ENCODE data around the gene TMEM43. TPM values are rescaled to one million over a fixed set of nuclear protein-coding genes. Genes with fewer than 3 reads are reported as not detected.
"Not testable (repeated sequence)": the region's sequence is repeated elsewhere in the genome, so short reads cannot be mapped to it uniquely, and the experiment has no call there.

The TMEM43 gene
- total RNA-seq, 1 experiment from 2014 or later: 32.4 TPM

DNA sequence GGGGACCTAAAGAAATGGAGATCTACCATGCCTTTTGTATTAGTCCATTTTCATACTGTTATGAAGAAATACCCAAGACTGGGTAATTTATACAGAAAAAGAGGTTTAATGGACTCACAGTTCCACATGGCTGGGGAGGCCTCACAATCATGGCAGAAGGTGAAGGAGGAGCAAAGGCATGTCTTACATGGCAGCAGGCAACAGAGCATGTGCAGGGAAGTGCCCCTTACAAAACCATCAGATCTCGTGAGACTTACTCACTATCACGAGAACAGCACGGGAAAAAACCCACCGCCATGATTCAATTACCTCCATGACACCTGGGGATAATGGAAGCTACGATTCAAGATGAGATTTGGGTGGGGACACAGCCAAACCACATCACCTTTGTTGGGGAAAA, 37.4 kb upstream of the TMEM43 start:
- CTCF ChIA-PET; H3K9me2 ChIP-seq (ENCODE audit: insufficient read depth); POLR2A ChIA-PET; H3K27me3 ChIP-seq (ENCODE audit: insufficient read depth, low read length); H3K4me1 ChIP-seq (ENCODE audit: control insufficient read depth in 1 of 2, insufficient read depth in 2 of 2, low read length in 2 of 2); DNase-seq (ENCODE audit: low read depth, low spot score); H3K9ac ChIP-seq (ENCODE audit: low read length); H3K27ac ChIP-seq (ENCODE audit: low read depth, low read length); H3K4me3 ChIP-seq (replicated peaks in 1 of 2; ENCODE audit: low read depth in 1 of 2, low read length in 2 of 2); H3K4me2 ChIP-seq (ENCODE audit: low read length); H2AFZ ChIP-seq (ENCODE audit: low read depth, low read length, poor library complexity, severe bottlenecking); H3K9me3 ChIP-seq (ENCODE audit: control insufficient read depth in 1 of 2, insufficient read depth in 1 of 2, low read depth in 1 of 2, low read length in 2 of 2); intact Hi-C loops (cut with micrococcal nuclease); H3K79me2 ChIP-seq (ENCODE audit: insufficient read depth, low read length); H3K36me3 ChIP-seq (ENCODE audit: control insufficient read depth in 1 of 2, insufficient read depth in 2 of 2, low read length in 2 of 2); ATAC-seq; BruUV-seq (replicated peaks); RAD21 ChIA-PET (ENCODE audit: low non-redundant PET in 1 of 2, low total read pairs in 2 of 2, uncharacterized antibody in 2 of 2, unreplicated experiment in 2 of 2); H4K20me1 ChIP-seq (ENCODE audit: insufficient read depth): not testable (repeated sequence)

- intact Hi-C loops (cut with micrococcal nuclease); CTCF ChIA-PET; H3K4me1 ChIP-seq (ENCODE audit: control insufficient read depth in 1 of 2, insufficient read depth in 2 of 2, low read length in 2 of 2); H3K4me2 ChIP-seq (ENCODE audit: low read length); H3K27me3 ChIP-seq (ENCODE audit: insufficient read depth, low read length); H3K79me2 ChIP-seq (ENCODE audit: insufficient read depth, low read length); H3K27ac ChIP-seq (ENCODE audit: low read depth, low read length); H3K9me3 ChIP-seq (ENCODE audit: control insufficient read depth in 1 of 2, insufficient read depth in 1 of 2, low read depth in 1 of 2, low read length in 2 of 2); ATAC-seq; DNase-seq (ENCODE audit: low read depth, low spot score); BruUV-seq (replicated peaks); POLR2A ChIA-PET; H4K20me1 ChIP-seq (ENCODE audit: insufficient read depth); H3K9ac ChIP-seq (ENCODE audit: low read length); H3K9me2 ChIP-seq (ENCODE audit: insufficient read depth); RAD21 ChIA-PET (ENCODE audit: low non-redundant PET in 1 of 2, low total read pairs in 2 of 2, uncharacterized antibody in 2 of 2, unreplicated experiment in 2 of 2); H3K4me3 ChIP-seq (replicated peaks in 1 of 2; ENCODE audit: low read depth in 1 of 2, low read length in 2 of 2); H3K36me3 ChIP-seq (ENCODE audit: control insufficient read depth in 1 of 2, insufficient read depth in 2 of 2, low read length in 2 of 2): not testable (repeated sequence)
- peak overlapping the region; percentile 45 for H2AFZ ChIP-seq (ENCODE audit: low read depth, low read length, poor library complexity, severe bottlenecking)
Measured at GRCh38 chr3:14091959-14092358, 32.9 kb upstream of the TMEM43 start.

DNA sequence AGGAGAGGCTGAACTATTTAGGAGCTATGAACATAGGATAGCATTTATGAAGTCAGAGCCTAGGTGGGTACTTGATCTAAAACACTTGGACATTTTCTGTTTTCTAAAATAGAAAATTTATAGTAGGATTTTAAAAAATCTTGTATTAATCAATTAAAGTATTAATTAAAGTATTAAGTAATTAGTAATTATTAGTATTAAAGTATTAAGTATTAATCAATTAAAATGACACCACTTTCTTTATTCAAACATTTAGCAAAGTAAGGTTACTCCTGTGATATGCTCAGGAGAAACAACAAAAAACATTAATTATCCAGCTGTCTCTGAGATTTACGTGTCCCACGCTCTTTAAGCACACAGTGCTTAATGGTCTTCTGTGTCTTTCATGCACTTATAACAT, 32.4 kb upstream of the TMEM43 start:
- H3K9me3 ChIP-seq (ENCODE audit: control insufficient read depth in 1 of 2, insufficient read depth in 1 of 2, low read depth in 1 of 2, low read length in 2 of 2): peaks cover 0 to 7% of the 10 kb centered on the region in 2 experiments; a peak in 1 of 4 replicates
- BruUV-seq (replicated peaks): no TSS peak
- no peaks in the 10 kb centered on the region for H3K27me3 ChIP-seq (ENCODE audit: insufficient read depth, low read length)
- no peak overlapping the region for H3K27ac ChIP-seq (ENCODE audit: low read depth, low read length)
- H3K9me2 ChIP-seq (ENCODE audit: insufficient read depth): peaks cover 2% of the 10 kb centered on the region; the same call in 1 of the 2 replicates
- H2AFZ ChIP-seq (ENCODE audit: low read depth, low read length, poor library complexity, severe bottlenecking): no peak overlapping the region
- H3K36me3 ChIP-seq (ENCODE audit: control insufficient read depth in 1 of 2, insufficient read depth in 2 of 2, low read length in 2 of 2): no peaks in the 10 kb centered on the region
- ChIA-PET CTCF (no interaction called here), POLR2A (no interaction called here), RAD21 (ENCODE audit: low non-redundant PET in 1 of 2, low total read pairs in 2 of 2, uncharacterized antibody in 2 of 2, unreplicated experiment in 2 of 2) (no interaction called here)
- no peaks in the 10 kb centered on the region for H4K20me1 ChIP-seq (ENCODE audit: insufficient read depth)
- intact Hi-C loops (cut with micrococcal nuclease): no loop called here
- no peaks in the 10 kb centered on the region for H3K4me1 ChIP-seq (ENCODE audit: control insufficient read depth in 1 of 2, insufficient read depth in 2 of 2, low read length in 2 of 2)
- H3K4me3 ChIP-seq (replicated peaks in 1 of 2; ENCODE audit: low read depth in 1 of 2, low read length in 2 of 2): no peak overlapping the region
- no peaks in the 10 kb centered on the region for H3K79me2 ChIP-seq (ENCODE audit: insufficient read depth, low read length)
- ATAC-seq (no peak), DNase-seq (ENCODE audit: low read depth, low spot score) (no peak)
- no peak overlapping the region for H3K9ac ChIP-seq (ENCODE audit: low read length)
- H3K4me2 ChIP-seq (ENCODE audit: low read length): no peak overlapping the region
- TF ChIP-seq TCF7L2 (IDR thresholded peaks at IDR 0.05; ENCODE audit: borderline replicate concordance, extremely low read depth, insufficient read depth, insufficient read length) (no peak), CEBPB (IDR thresholded peaks at IDR 0.05; ENCODE audit: low read depth) (no peak), SRF (IDR thresholded peaks at IDR 0.05; ENCODE audit: low read depth) (no peak), EZH2phosphoT487 (IDR thresholded peaks at IDR 0.05; ENCODE audit: borderline replicate concordance) (no peak), MAX (IDR thresholded peaks at IDR 0.05) (no peak), FOSL1 (IDR thresholded peaks at IDR 0.05; ENCODE audit: low read depth) (no peak), SIN3A (IDR thresholded peaks at IDR 0.05; ENCODE audit: low read depth) (no peak), JUND (IDR thresholded peaks at IDR 0.05) (no peak), POLR2AphosphoS5 (IDR thresholded peaks at IDR 0.05; ENCODE audit: low read depth, low read length) (no peak), SP1 (IDR thresholded peaks at IDR 0.05; ENCODE audit: low read depth) (no peak), ZNF274 (IDR thresholded peaks at IDR 0.05; ENCODE audit: low read depth, low read length) (no peak)
- TF ChIP-seq, protein P1, sequence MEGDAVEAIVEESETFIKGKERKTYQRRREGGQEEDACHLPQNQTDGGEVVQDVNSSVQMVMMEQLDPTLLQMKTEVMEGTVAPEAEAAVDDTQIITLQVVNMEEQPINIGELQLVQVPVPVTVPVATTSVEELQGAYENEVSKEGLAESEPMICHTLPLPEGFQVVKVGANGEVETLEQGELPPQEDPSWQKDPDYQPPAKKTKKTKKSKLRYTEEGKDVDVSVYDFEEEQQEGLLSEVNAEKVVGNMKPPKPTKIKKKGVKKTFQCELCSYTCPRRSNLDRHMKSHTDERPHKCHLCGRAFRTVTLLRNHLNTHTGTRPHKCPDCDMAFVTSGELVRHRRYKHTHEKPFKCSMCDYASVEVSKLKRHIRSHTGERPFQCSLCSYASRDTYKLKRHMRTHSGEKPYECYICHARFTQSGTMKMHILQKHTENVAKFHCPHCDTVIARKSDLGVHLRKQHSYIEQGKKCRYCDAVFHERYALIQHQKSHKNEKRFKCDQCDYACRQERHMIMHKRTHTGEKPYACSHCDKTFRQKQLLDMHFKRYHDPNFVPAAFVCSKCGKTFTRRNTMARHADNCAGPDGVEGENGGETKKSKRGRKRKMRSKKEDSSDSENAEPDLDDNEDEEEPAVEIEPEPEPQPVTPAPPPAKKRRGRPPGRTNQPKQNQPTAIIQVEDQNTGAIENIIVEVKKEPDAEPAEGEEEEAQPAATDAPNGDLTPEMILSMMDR (IDR thresholded peaks at IDR 0.05 in 2 of 3, conservative IDR thresholded peaks at IDR 0.05 in 1 of 3; ENCODE audit: borderline replicate concordance in 1 of 3, insufficient read depth in 1 of 3, low read depth in 2 of 3, low read length in 2 of 3): no peak
